Motor neuron (in vitro differentiated cells): ENCODE data around the gene SP3. TPM values are rescaled to one million over a fixed set of nuclear protein-coding genes. Genes with fewer than 3 reads are reported as not detected.

Experiments used
- ATAC-seq, 8 experiments: fragments of 200-7000 bp; cut with Tn5 transposase; replicated peaks in 6 of 8; 2 replicates each; pipeline ENCODE4 v1.8.0; 2021; ENCODE audit warnings: mild to moderate bottlenecking in 8 of 8, moderate library complexity in 8 of 8
- H3K27ac ChIP-seq, 2 donors: fragments of 250-450 bp; sonication (Bioruptor Pico); 2 replicates each; pipeline ENCODE4 v1.9.0; 2021; ENCODE audit warnings: antibody characterized with exemption in 2 of 2, mild to moderate bottlenecking in 2 of 2, moderate library complexity in 1 of 2
- H3K4me1 ChIP-seq, 2 donors: fragments of 250-450 bp; sonication (Bioruptor Pico); replicated peaks in 1 of 2; 2 replicates each; pipeline ENCODE4 v1.6.1; 2021; ENCODE audit warnings: antibody characterized with exemption in 2 of 2, mild to moderate bottlenecking in 2 of 2, moderate library complexity in 1 of 2
- H3K4me3 ChIP-seq, 5 donors: fragments of 250-450 bp; sonication (Bioruptor Pico); 2 replicates each; pipeline ENCODE4 v1.9.0; 2021; ENCODE audit warnings: antibody characterized with exemption in 5 of 5, mild to moderate bottlenecking in 5 of 5, moderate library complexity in 4 of 5
- WGBS, 10 experiments: fragments of 450-650 bp; shearing (Covaris generic); methylation state at CpG; one replicate each; pipeline ENCODE4 v1.0.0; 2022; 5-methylcytosine and 5-hydroxymethylcytosine counted together
- in situ Hi-C, 9 experiments: fragments of 400-800 bp; cut with MboI; loops; one replicate each; pipeline ENCODE4 v1.15.0; 2021; ENCODE audit warnings: low sequenced_read_pairs in 9 of 9, low pct_unique_long_range_greater_than_20kb in 2 of 9; ENCODE audit not compliant: unreplicated experiment in 9 of 9
- total RNA-seq, 8 experiments: library from RNA; unstranded; fragments of 300-600 nt; gene quantifications; 2 replicates each; pipeline versions ENCODE4 v1.2.3 to v1.2.4, GENCODE V29; 2022

SP3 gene
- total RNA-seq, 8 experiments from 2014 or later, result 55.9 to 94.2 (median 70.9) TPM

DNA sequence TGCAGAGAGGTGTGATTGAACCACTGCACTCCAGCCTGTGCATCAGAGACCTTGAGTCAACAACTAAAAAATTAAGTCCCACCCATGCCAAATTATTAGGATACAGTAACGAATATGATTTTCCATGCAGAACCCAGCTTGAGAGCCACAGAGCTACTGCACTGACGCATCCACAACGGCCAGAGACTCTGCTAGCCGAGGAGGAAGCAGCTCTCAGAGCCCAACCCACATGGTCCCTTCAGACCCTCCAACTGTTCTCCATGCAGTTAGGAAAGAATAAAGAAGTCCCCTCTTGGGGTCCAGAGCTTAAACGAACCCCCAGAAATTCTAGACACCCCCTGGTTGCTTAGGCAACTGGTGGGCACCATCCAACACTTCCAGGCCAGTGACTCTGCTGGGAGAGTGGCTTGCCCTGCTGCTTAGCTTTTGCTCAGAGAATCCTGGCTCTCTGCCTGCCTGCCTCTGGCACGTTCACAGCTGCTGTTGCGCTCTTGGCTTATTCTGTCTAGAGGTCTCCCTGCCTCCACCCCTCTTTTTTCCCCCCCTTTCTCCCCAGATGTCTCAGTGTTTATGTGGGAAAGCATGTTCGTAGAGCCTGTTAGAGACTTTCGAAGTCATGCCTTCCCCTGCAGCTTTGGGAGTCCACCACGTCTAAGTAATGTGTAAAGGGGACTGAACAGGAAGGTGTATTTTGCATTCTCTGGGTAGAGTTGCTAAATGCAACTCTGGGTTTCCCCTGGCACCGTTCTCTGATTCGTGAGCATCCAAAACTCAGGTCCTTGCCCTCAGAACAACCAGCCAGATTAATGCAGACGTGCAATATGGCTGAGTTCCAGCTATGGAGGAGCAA is 26.0 kb upstream of the SP3 start:
- H3K4me3 ChIP-seq, result no peak overlapping the region
- H3K27ac ChIP-seq, result no peak overlapping the region
- WGBS, 10 experiments, result 0 to 93% (median 45%) methylated on average over 2 to 8 of the region's 13 CpGs; no CpG with 5 or more reads in 2 of the 10 experiments
- peaks cover 2 to 4% of the 10 kb centered on the region in 2 donors for H3K4me1 ChIP-seq
- ATAC-seq, result peak in 5 of 8 experiments; percentile 38 to 84 (median 67)
- in situ Hi-C loops, result no loop called here

DNA sequence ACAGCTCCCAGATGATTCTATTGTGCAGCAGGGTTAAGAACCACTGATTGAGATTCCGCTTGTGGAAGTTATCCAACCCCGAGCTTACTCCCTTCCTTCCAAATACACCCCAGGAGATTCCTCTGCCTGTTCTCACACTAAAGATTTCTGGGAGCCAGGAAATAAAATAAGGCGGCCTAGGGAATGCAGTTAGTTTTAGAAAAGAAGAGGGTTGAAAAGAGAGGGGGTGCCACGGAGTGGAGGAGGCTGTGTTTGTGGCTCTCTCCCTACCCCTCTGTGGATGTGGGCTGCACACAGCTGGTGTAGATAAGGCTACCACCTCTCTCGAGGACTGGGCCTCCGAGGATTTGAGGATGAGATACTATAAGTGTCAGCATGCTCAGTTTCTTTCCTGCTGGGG is 25.1 kb upstream of the SP3 start:
- Histone ChIP-seq H3K27ac (no peak overlapping the region), H3K4me1 (peaks cover 2 to 4% of the 10 kb centered on the region in 2 donors), H3K4me3 (no peak overlapping the region)
- 61 to 100% (median 83%) methylated on average over 1 to 6 of the region's 6 CpGs; no CpG with 5 or more reads in 3 of the 10 experiments for WGBS, 10 experiments
- ATAC-seq, result no peak
- in situ Hi-C loops, result no loop called here

DNA sequence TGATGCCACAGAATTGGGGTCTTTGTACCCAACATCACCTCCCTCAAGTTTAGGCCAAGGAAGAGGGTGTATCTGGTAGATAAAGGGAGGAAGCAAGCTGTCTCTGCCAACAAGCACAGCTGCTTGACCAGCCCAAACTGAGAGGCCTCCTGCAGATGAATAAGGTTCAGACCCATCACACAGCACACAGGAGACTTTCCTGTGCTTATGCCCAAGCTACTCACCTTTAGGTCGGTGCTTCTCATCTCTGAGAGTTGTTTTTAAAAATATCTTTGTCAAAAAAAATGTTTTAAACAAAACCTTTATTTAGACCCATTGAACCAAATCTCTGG is 24.7 kb upstream of the SP3 start:
- H3K4me3 ChIP-seq, result no peak overlapping the region
- H3K4me1 ChIP-seq, result peaks cover 2 to 4% of the 10 kb centered on the region in 2 donors
- in situ Hi-C loops, result no loop called here
- WGBS, 10 experiments, result 14 to 100% (median 88%) methylated on average over 1 of the region's 1 CpG; no CpG with 5 or more reads in 4 of the 10 experiments
- no peak for ATAC-seq
- H3K27ac ChIP-seq, result no peak overlapping the region

DNA sequence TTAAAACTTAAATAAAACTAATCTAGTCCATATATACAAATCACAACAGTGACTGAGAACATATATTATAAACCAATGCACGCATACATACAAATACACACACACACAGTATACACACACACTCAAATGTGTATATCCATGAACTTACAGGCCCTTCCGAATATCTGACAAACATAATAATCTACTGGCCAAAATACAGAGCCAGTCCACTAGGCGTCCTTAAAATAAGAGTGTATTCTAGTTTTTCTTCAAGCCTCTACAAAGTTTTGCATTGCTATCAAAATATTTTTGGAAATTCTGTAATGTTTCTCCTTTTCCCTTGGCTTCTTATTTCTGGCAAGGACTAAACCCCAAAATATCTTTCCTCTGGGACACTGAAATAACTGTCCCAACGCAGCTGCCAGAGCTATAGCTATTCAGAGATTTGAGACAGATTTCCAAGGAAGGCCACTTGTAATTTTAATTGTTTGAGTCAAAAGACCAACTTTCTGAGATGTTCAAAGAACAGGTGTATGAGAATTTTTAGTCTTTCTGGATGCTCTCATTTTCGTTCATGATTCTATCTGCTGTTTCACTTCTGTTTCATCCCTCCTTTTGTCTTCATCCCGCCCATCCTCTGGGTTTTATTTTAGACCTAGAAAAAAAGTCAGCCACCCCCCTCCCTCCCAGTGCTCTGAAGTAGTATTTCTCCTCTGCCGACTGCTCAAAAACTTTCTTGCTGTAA is 24.1 kb upstream of the SP3 start:
- Histone ChIP-seq H3K27ac (no peak overlapping the region), H3K4me1 (peaks cover 2 to 4% of the 10 kb centered on the region in 2 donors), H3K4me3 (no peak overlapping the region)
- in situ Hi-C loops, result no loop called here
- 42 to 96% (median 70%) methylated on average over 3 to 7 of the region's 7 CpGs for WGBS, 10 experiments
- no peak for ATAC-seq

DNA sequence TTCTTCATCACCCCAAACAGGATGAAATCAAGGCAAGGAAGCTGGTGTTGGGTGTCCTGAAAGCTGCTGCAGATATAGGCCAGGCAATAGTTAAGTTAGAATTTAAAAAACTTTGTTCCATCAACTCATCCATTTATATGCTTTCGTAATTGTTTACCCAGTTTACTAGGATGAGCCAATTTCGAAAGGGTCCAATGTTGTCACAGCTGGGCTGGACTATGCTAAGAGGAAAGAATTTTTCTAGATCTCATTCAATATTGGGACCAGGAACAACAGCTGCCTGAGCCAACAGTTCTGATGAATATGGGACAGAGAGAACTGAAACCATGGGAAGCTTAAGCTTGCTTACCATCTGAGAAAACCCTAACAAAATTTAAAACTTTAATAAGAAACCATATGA is 21.6 kb upstream of the SP3 start:
- in situ Hi-C loops, result no loop called here
- no peak overlapping the region for H3K4me3 ChIP-seq
- ATAC-seq, result no peak
- no peak overlapping the region for H3K27ac ChIP-seq
- peaks cover 0 to under 1% of the 10 kb centered on the region in 2 donors for H3K4me1 ChIP-seq
- 0 to 100% (median 90%) methylated on average over 1 to 2 of the region's 2 CpGs; no CpG with 5 or more reads in 1 of the 10 experiments for WGBS, 10 experiments

DNA sequence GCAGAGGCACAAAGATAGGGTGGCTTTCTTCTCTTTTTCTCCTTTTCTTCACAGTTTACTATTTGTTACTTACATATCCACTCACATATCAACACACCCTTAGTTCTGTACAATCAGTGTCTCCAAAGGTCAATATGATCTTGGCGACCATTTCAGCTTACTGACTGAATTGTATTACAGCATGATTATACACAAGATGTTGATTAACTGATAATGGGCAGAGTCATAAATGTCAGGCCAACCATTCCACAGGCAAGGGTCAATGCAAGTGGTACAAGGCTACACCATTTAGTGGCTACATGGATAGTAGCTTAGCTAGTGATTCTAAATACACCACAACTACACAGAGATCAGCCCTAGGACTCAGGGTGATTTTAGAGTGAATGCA is 20.4 kb upstream of the SP3 start:
- H3K27ac ChIP-seq, result no peak overlapping the region
- in situ Hi-C loops, result no loop called here
- no peaks in the 10 kb centered on the region for H3K4me1 ChIP-seq
- H3K4me3 ChIP-seq, result no peak overlapping the region
- ATAC-seq, result no peak
- 40 to 100% (median 86%) methylated on average over 1 of the region's 1 CpG; no CpG with 5 or more reads in 3 of the 10 experiments for WGBS, 10 experiments

DNA sequence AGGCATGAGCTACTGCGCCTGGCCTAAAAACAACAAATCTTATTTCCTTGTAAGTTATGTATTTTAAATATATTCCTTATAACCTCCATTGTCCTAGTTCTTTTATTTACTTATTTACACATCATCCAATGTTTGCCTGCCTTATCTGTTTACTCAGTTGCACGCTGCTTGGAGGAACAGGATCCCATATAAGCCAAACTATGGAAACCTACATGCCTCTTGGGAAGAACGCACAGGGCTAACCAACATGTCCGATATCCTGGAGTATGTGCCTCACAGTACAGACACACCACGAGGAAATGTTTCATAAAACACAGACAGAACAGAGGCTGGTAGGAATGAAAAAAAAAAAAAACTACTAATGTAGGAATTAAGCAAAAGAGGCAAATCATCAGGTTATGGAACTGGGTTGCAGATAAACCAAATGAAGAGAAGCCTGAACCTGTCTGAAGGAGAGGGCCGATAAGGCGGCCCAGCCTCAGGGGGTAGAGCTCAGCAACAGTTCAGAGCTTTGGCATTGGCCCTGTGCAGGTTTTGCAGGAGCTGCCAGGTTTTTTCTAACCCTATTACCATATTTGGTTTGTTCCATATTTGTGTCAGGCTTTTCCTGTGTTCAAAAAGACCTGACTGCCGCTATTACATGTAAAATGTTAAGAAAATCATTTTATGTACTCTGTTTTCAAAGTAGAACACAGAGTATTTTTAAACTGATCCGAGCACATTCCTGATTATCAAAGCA is 19.9 kb upstream of the SP3 start:
- peak in 1 of 8 experiments; percentile 62 for ATAC-seq
- H3K27ac ChIP-seq, result no peak overlapping the region
- no peaks in the 10 kb centered on the region for H3K4me1 ChIP-seq
- WGBS, 10 experiments, result 64 to 100% (median 93%) methylated on average over 2 to 9 of the region's 9 CpGs
- no peak overlapping the region for H3K4me3 ChIP-seq
- in situ Hi-C loops, result no loop called here

DNA sequence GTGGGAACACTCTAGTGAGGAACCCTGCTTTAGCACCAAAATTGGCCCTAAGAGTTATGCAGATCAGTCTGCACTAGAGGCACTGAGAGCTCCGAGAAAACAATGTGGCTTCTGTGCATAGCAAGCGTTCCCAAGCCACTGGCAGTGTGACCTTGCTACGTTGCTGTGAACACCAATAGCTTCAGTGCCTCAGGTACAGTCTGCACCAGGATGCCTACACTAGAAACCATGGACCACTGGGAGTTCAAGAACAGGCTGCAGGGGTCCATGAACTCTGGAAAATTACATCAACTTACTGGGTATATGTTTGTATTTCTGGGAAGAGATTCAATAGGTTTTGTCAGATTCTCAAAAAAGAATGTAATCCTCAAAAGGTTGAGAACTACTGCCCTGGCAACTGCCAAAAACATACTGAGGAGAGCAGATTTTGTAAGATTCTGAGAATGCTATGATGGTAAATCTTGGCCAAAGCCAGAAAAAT is 18.3 kb upstream of the SP3 start:
- ATAC-seq, result peak in 4 of 8 experiments; percentile 24 to 59 (median 28)
- in situ Hi-C loops, result no loop called here
- H3K4me3 ChIP-seq, result no peak overlapping the region
- no peak overlapping the region for H3K27ac ChIP-seq
- H3K4me1 ChIP-seq, result no peaks in the 10 kb centered on the region
- WGBS, 10 experiments, result 17 to 100% (median 58%) methylated on average over 1 to 2 of the region's 3 CpGs; no CpG with 5 or more reads in 4 of the 10 experiments

DNA sequence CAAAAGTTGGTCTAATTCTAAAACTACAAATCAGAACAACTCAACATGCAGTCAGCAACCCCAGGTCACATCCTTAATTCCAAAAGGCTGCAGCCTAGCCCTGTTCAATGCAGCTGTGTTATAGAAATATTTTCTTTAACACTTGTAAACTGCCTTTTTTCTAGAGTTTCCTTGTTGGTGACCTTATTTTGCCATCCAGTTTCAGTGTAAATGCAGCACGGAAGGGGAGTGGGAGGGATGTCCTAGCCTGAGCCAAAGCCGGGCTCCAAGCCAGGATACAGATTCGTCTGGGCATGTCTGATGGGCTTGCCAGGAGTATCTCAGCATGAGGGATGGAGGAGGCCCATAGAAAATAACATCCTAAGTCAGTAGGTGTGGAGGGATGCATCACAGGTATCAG is 17.7 kb upstream of the SP3 start:
- in situ Hi-C loops, result no loop called here
- peak in 5 of 8 experiments; percentile 29 to 92 (median 82) for ATAC-seq
- Histone ChIP-seq H3K27ac (no peak overlapping the region), H3K4me3 (no peak overlapping the region), H3K4me1 (no peaks in the 10 kb centered on the region)
- WGBS, 10 experiments, result 0 to 100% (median 74%) methylated on average over 1 to 3 of the region's 3 CpGs; no CpG with 5 or more reads in 5 of the 10 experiments

DNA sequence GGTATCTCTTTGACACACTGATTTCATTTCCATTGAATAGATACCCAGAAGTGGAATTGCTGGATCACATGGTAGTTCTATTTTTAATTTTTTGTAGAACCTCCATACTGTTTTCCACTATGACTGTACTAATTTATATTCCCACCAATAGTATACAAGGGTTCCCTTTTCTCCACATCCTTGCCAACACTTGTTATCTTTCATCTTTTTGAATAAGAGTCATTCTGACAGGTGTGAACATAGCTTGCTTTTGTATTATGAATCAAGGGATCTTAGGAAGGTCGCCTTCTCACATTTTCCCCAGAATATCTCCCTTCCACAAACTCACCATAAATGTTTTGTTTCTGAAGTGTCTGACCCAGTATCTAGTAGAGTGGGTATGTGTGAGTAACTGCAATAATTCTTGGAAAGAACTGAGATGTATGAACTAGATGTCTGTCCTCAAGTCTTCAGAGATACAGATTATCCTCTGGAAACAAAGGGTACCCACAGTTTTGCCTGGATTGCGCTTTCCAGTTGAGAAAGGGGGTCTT is 17.1 kb upstream of the SP3 start:
- 57 to 100% (median 84%) methylated on average over 1 to 2 of the region's 2 CpGs; no CpG with 5 or more reads in 2 of the 10 experiments for WGBS, 10 experiments
- H3K27ac ChIP-seq, result no peak overlapping the region
- in situ Hi-C loops, result no loop called here
- ATAC-seq, result no peak
- H3K4me3 ChIP-seq, result no peak overlapping the region
- no peaks in the 10 kb centered on the region for H3K4me1 ChIP-seq

DNA sequence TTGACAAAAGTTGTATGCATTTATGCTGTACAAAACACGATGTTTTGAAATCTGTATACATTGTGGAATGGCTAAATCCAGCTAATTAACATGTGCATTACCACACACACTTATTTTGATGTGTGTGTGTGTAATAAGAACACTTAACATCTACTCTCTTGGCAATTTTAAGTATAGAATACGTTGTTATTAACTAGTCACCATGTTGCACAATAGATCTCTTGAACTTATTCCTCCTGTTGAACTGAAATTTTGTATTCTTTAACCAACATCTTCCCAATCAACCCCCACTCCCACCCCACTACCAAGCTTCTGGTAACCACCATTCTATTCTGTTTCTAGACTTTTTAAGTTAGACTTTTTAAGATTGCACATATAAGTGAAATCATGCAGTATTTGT is 16.3 kb upstream of the SP3 start:
- Histone ChIP-seq H3K27ac (no peak overlapping the region), H3K4me3 (no peak overlapping the region), H3K4me1 (no peaks in the 10 kb centered on the region)
- ATAC-seq, result no peak
- in situ Hi-C loops, result no loop called here
- 47 to 100% (median 83%) methylated on average over 1 to 2 of the region's 2 CpGs for WGBS, 10 experiments

DNA sequence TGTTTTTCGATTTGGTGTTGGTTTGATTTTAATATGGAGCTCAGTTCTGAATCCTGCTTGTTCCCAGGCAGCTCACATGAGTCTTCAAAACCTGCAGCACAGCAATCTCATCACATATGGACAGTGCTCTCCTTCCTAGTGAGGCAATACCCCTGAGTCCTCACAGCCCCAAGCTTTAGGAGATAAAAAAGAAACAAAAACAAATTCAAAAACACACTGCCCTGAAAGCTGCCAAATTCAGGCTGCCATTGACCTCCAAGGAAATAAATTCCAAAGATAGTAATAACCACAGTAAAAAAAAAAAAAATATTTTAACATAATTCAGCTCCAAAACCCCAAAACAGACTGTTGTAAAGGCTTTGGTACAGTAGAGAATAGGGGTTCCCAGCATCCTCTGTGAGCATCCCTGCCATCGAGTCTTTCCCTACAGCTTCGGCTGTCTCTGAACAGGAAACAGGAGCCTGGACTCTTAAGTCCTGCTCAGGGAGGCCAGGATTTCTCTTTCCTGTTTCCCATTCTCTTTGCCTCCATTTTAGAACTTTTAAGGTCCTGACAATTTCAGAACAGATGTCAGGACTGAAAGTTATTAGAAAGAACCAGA is 14.7 kb upstream of the SP3 start:
- Histone ChIP-seq H3K27ac (no peak overlapping the region), H3K4me3 (no peak overlapping the region), H3K4me1 (no peaks in the 10 kb centered on the region)
- in situ Hi-C loops, result no loop called here
- 28 to 100% (median 79%) methylated on average over 1 to 3 of the region's 3 CpGs; no CpG with 5 or more reads in 1 of the 10 experiments for WGBS, 10 experiments
- ATAC-seq, result no peak
